ENCODE measurements around the gene ZNF341. TPM values are rescaled to one million over a fixed set of nuclear protein-coding genes. Genes with fewer than 3 reads are reported as not detected.
"Not testable (repeated sequence)": the region's sequence is repeated elsewhere in the genome, so short reads cannot be mapped to it uniquely, and the experiment has no call there.

The ZNF341 gene
- total RNA-seq, 1 donor from 2014 or later: 3.3 TPM

- H3K27me3 Mint-ChIP-seq (ENCODE audit: unreplicated experiment): peaks cover 10% of the 10 kb centered on the region
- H3K9me3 Mint-ChIP-seq (ENCODE audit: unreplicated experiment): peaks cover 12% of the 10 kb centered on the region
- H3K36me3 Mint-ChIP-seq (ENCODE audit: unreplicated experiment): peaks cover 6% of the 10 kb centered on the region
- peak overlapping the region; percentile 30 for H3K27ac Mint-ChIP-seq (ENCODE audit: unreplicated experiment)
- peak overlapping the region; percentile 32 for H3K4me3 Mint-ChIP-seq (ENCODE audit: unreplicated experiment)
- no peak for TF ChIP-seq CTCF (IDR thresholded peaks at IDR 0.05; ENCODE audit: partially characterized antibody, unreplicated experiment)
- no peak for DNase-seq
- peaks cover 16% of the 10 kb centered on the region for H3K4me1 Mint-ChIP-seq (ENCODE audit: low read depth, unreplicated experiment)
Observed at GRCh38 chr20:33697129-33697528, 34.7 kb upstream of the ZNF341 start.

- H3K36me3 Mint-ChIP-seq (ENCODE audit: unreplicated experiment); DNase-seq; H3K27ac Mint-ChIP-seq (ENCODE audit: unreplicated experiment); H3K4me3 Mint-ChIP-seq (ENCODE audit: unreplicated experiment): not testable (repeated sequence)
- Mint-ChIP-seq H3K9me3 (ENCODE audit: unreplicated experiment) (peaks cover 17% of the 10 kb centered on the region), H3K4me1 (ENCODE audit: low read depth, unreplicated experiment) (peaks cover 19% of the 10 kb centered on the region), H3K27me3 (ENCODE audit: unreplicated experiment) (peaks cover 15% of the 10 kb centered on the region)
Observed at GRCh38 chr20:33698966-33699365, 32.8 kb upstream of the ZNF341 start.

- Mint-ChIP-seq H3K9me3 (ENCODE audit: unreplicated experiment) (peaks cover 15% of the 10 kb centered on the region), H3K27me3 (ENCODE audit: unreplicated experiment) (peaks cover 12% of the 10 kb centered on the region), H3K4me1 (ENCODE audit: low read depth, unreplicated experiment) (peaks cover 16% of the 10 kb centered on the region)
- H3K27ac Mint-ChIP-seq (ENCODE audit: unreplicated experiment); DNase-seq; H3K36me3 Mint-ChIP-seq (ENCODE audit: unreplicated experiment); H3K4me3 Mint-ChIP-seq (ENCODE audit: unreplicated experiment): not testable (repeated sequence)
Observed at GRCh38 chr20:33700696-33701441, 30.9 kb upstream of the ZNF341 start.

- no peak for DNase-seq
- Mint-ChIP-seq H3K9me3 (ENCODE audit: unreplicated experiment) (peaks cover 15% of the 10 kb centered on the region), H3K27me3 (ENCODE audit: unreplicated experiment) (peaks cover 12% of the 10 kb centered on the region), H3K4me1 (ENCODE audit: low read depth, unreplicated experiment) (peaks cover 16% of the 10 kb centered on the region), H3K27ac (ENCODE audit: unreplicated experiment) (peak overlapping the region; percentile 92), H3K4me3 (ENCODE audit: unreplicated experiment) (no peak overlapping the region), H3K36me3 (ENCODE audit: unreplicated experiment) (peaks cover 10% of the 10 kb centered on the region)
- TF ChIP-seq CTCF (IDR thresholded peaks at IDR 0.05; ENCODE audit: partially characterized antibody, unreplicated experiment): no peak
Observed at GRCh38 chr20:33701629-33702450, 30.0 kb upstream of the ZNF341 start.

GRCh38 chr20:33702861-33703260, 28.9 kb upstream of the ZNF341 start:
- no peak for TF ChIP-seq CTCF (IDR thresholded peaks at IDR 0.05; ENCODE audit: partially characterized antibody, unreplicated experiment)
- Mint-ChIP-seq H3K27me3 (ENCODE audit: unreplicated experiment) (peaks cover 12% of the 10 kb centered on the region), H3K36me3 (ENCODE audit: unreplicated experiment) (peaks cover 4% of the 10 kb centered on the region), H3K27ac (ENCODE audit: unreplicated experiment) (peak overlapping the region; percentile 98), H3K4me1 (ENCODE audit: low read depth, unreplicated experiment) (peaks cover 13% of the 10 kb centered on the region), H3K9me3 (ENCODE audit: unreplicated experiment) (peaks cover 11% of the 10 kb centered on the region), H3K4me3 (ENCODE audit: unreplicated experiment) (peak overlapping the region; percentile 84)
- DNase-seq: peak; percentile 75
